ENCODE results near the gene NIT1. TPM values are rescaled to one million over a fixed set of nuclear protein-coding genes. Genes with fewer than 3 reads are reported as not detected.

Gene NIT1
- total and polyA plus RNA-seq, 10 of the 15 experiments (the other 5 are each of a cell fraction or from before 2014, with no cell fraction given) = 19.2 to 54.4 (median 28.3) TPM

DNA sequence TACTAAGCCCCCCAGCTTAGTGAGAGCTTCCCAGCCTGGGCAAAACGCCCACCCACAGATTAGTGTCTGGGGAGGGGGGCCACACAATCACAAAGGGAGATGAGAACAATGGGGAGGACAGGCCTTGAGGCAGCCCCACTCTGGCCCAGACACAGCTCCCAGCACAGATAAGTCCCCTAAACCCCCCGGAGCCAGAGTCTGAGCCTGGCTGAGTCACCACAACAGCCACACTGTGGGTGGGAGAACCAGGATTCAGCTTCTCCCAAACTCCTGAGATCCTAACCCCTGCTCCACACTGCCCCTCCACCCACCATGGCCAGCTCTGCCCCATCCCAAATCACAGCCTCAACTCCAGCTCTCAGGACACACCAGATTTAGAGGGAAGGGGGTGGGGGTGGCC, 32.7 kb upstream of the NIT1 start:
- H3K27ac ChIP-seq (ENCODE audit: control insufficient read depth, insufficient read depth) = no peak overlapping the region
- ChIA-PET RAD21 (ENCODE audit: unreplicated experiment) (interaction anchor here (1.4 kb wide), 1 partner anchor 14 kb away, joined by 3 read pairs; no protein-coding TSS in a partner anchor), SMC1A (ENCODE audit: uncharacterized antibody, unreplicated experiment) (interaction anchor here (1.1 to 2.7 kb wide), 3 partner anchors 8 to 175 kb away, joined by 3 to 8 read pairs (median 3); no protein-coding TSS in a partner anchor), CTCF (interaction anchor here (0.9 to 1.3 kb wide), 2 partner anchors 10 to 87 kb away, joined by 4 to 5 read pairs; no protein-coding TSS in a partner anchor), POLR2A (no interaction called here)
- H3K9me3 ChIP-seq (replicated peaks; ENCODE audit: control insufficient read depth, insufficient read depth, low read length) = no peaks in the 10 kb centered on the region
- ATAC-seq = no peak
- no peak overlapping the region for H3K4me2 ChIP-seq (ENCODE audit: control insufficient read depth, insufficient read depth)
- H3K79me2 ChIP-seq (ENCODE audit: control insufficient read depth, insufficient read depth, low read length) = no peaks in the 10 kb centered on the region
- H2AFZ ChIP-seq (ENCODE audit: control insufficient read depth, low read depth, low read length) = no peak overlapping the region
- H3K36me3 ChIP-seq (ENCODE audit: control insufficient read depth in 2 of 2, insufficient read depth in 2 of 2, low read length in 1 of 2) = no peaks in the 10 kb centered on the region
- no peaks in the 10 kb centered on the region; the same call in 1 of the 2 replicates for H3K4me1 ChIP-seq (ENCODE audit: control insufficient read depth, insufficient read depth, low read length)
- TF ChIP-seq MYC (IDR thresholded peaks at IDR 0.05; ENCODE audit: insufficient read depth, insufficient read length, insufficient replicate concordance, low read length, severe bottlenecking) = no peak
- TF ChIP-seq SUZ12 (IDR thresholded peaks at IDR 0.05; ENCODE audit: unreplicated experiment) = no peak
- TF ChIP-seq, protein P1, sequence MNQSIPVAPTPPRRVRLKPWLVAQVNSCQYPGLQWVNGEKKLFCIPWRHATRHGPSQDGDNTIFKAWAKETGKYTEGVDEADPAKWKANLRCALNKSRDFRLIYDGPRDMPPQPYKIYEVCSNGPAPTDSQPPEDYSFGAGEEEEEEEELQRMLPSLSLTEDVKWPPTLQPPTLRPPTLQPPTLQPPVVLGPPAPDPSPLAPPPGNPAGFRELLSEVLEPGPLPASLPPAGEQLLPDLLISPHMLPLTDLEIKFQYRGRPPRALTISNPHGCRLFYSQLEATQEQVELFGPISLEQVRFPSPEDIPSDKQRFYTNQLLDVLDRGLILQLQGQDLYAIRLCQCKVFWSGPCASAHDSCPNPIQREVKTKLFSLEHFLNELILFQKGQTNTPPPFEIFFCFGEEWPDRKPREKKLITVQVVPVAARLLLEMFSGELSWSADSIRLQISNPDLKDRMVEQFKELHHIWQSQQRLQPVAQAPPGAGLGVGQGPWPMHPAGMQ (IDR thresholded peaks at IDR 0.05; ENCODE audit: borderline replicate concordance) = no peak
- intact Hi-C loops (cut with micrococcal nuclease; ENCODE audit: unreplicated experiment) = no loop called here
- no peak overlapping the region for H3K9ac ChIP-seq (ENCODE audit: control insufficient read depth, insufficient read depth, low read length)
- DNase-seq (ENCODE audit: low read depth, low spot score) = no peak
- BruUV-seq (replicated peaks) = no TSS peak
- no peak overlapping the region for H3K4me3 ChIP-seq
- 42% methylated on average over 2 of the region's 2 CpGs for WGBS (ENCODE audit: insufficient coverage, insufficient replicate concordance, low lambda C conversion rate, missing lambda C conversion rate)
- no peak for FAIRE-seq
- no peaks in the 10 kb centered on the region for H4K20me1 ChIP-seq (ENCODE audit: control insufficient read depth, insufficient read depth)
- in situ Hi-C loops (cut with MboI) = no loop called here
- no peaks in the 10 kb centered on the region for H3K27me3 ChIP-seq (replicated peaks in 1 of 2; ENCODE audit: control insufficient read depth in 2 of 2, insufficient read depth in 2 of 2, low read length in 1 of 2)

DNA sequence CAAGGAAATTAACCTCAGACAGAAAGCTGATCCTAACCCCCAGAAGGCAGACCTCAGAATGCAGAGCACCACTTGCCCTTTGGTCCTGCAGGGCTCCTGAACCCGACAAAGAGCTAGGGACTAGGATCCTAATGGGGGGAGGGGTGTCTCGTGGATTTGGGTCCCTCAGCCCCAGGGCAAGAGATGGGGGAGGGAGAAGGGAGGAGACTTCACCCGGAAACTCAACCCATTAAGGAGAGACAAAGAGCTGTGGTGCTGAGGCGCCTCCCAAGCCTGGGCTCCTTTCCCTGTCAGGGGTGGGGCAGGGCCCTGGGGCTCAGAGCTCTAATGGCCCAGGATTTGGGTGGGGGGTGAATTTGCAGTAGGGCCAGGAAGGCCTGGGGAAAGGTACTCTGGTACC, 31.4 kb upstream of the NIT1 start:
- Histone ChIP-seq H3K79me2 (ENCODE audit: control insufficient read depth, insufficient read depth, low read length) (no peaks in the 10 kb centered on the region), H2AFZ (ENCODE audit: control insufficient read depth, low read depth, low read length) (no peak overlapping the region), H3K9me3 (replicated peaks; ENCODE audit: control insufficient read depth, insufficient read depth, low read length) (no peaks in the 10 kb centered on the region), H4K20me1 (ENCODE audit: control insufficient read depth, insufficient read depth) (no peaks in the 10 kb centered on the region), H3K27ac (ENCODE audit: control insufficient read depth, insufficient read depth) (no peak overlapping the region), H3K27me3 (replicated peaks in 1 of 2; ENCODE audit: control insufficient read depth in 2 of 2, insufficient read depth in 2 of 2, low read length in 1 of 2) (no peaks in the 10 kb centered on the region), H3K4me1 (ENCODE audit: control insufficient read depth, insufficient read depth, low read length) (no peaks in the 10 kb centered on the region), H3K9ac (ENCODE audit: control insufficient read depth, insufficient read depth, low read length) (no peak overlapping the region), H3K36me3 (ENCODE audit: control insufficient read depth in 2 of 2, insufficient read depth in 2 of 2, low read length in 1 of 2) (no peaks in the 10 kb centered on the region), H3K4me3 (no peak overlapping the region), H3K4me2 (ENCODE audit: control insufficient read depth, insufficient read depth) (no peak overlapping the region)
- TF ChIP-seq MTA3 (IDR thresholded peaks at IDR 0.05; ENCODE audit: borderline replicate concordance, low read length) (no peak), RFX5 (IDR thresholded peaks at IDR 0.05; ENCODE audit: low read depth, low read length) (no peak), SP1 (IDR thresholded peaks at IDR 0.05; ENCODE audit: low read depth, low read length) (no peak), CBFB (IDR thresholded peaks at IDR 0.05; ENCODE audit: low read depth) (no peak), POLR2A (IDR thresholded peaks at IDR 0.05; ENCODE audit: low read depth, low read length) (no peak), ASH2L (IDR thresholded peaks at IDR 0.05; ENCODE audit: borderline replicate concordance, low read depth) (no peak)
- TF ChIP-seq, protein P2, sequence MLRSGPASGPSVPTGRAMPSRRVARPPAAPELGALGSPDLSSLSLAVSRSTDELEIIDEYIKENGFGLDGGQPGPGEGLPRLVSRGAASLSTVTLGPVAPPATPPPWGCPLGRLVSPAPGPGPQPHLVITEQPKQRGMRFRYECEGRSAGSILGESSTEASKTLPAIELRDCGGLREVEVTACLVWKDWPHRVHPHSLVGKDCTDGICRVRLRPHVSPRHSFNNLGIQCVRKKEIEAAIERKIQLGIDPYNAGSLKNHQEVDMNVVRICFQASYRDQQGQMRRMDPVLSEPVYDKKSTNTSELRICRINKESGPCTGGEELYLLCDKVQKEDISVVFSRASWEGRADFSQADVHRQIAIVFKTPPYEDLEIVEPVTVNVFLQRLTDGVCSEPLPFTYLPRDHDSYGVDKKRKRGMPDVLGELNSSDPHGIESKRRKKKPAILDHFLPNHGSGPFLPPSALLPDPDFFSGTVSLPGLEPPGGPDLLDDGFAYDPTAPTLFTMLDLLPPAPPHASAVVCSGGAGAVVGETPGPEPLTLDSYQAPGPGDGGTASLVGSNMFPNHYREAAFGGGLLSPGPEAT (IDR thresholded peaks at IDR 0.05; ENCODE audit: low read depth) = no peak
- ATAC-seq = no peak
- ChIA-PET RAD21 (ENCODE audit: unreplicated experiment) (interaction anchor here (0.9 kb wide), 1 partner anchor 382 kb away, joined by 3 read pairs; no protein-coding TSS in a partner anchor), SMC1A (ENCODE audit: uncharacterized antibody, unreplicated experiment) (interaction anchor here (1.0 to 2.7 kb wide), 2 partner anchors 10 to 17 kb away, joined by 3 to 8 read pairs; partner anchors contain the start of gene ARHGAP30), POLR2A (no interaction called here), CTCF (interaction anchor here (0.9 to 1.2 kb wide), 2 partner anchors 15 to 66 kb away, joined by 3 to 6 read pairs; partner anchors contain the start of gene F11R)
- BruUV-seq (replicated peaks) = no TSS peak
- no peak for DNase-seq (ENCODE audit: low read depth, low spot score)
- intact Hi-C loops (cut with micrococcal nuclease; ENCODE audit: unreplicated experiment) = no loop called here
- 43% methylated on average over 3 of the region's 4 CpGs for WGBS (ENCODE audit: insufficient coverage, insufficient replicate concordance, low lambda C conversion rate, missing lambda C conversion rate)
- no peak for FAIRE-seq
- in situ Hi-C loops (cut with MboI) = no loop called here

All from GM12878 (cell line).